ENCODE data around the gene TFDP2.

- TF ChIP-seq CTCF (IDR thresholded peaks at IDR 0.05; ENCODE audit: control extremely low read depth in 1 of 3, insufficient read depth in 1 of 3, low read depth in 1 of 3, low read length in 3 of 3): no peak
- TF ChIP-seq SIX5 (IDR thresholded peaks at IDR 0.05; ENCODE audit: low read depth, low read length): no peak
- TF ChIP-seq ZNF274 (IDR thresholded peaks at IDR 0.05; ENCODE audit: borderline replicate concordance, extremely low read depth, low read length): no peak
- TF ChIP-seq BACH1 (IDR thresholded peaks at IDR 0.05; ENCODE audit: low read length): no peak
- TF ChIP-seq SP2 (IDR thresholded peaks at IDR 0.05; ENCODE audit: low read length): no peak
- TF ChIP-seq JUN (IDR thresholded peaks at IDR 0.05; ENCODE audit: low read depth, low read length): no peak
- TF ChIP-seq PHF8 (conservative IDR thresholded peaks at IDR 0.05; ENCODE audit: low read depth, low read length): no peak
- TF ChIP-seq RBBP5 (IDR thresholded peaks at IDR 0.05; ENCODE audit: borderline replicate concordance, low read depth, low read length): no peak
- TF ChIP-seq SIN3A (conservative IDR thresholded peaks at IDR 0.05 in 1 of 2, IDR thresholded peaks at IDR 0.05 in 1 of 2; ENCODE audit: low read depth in 1 of 2, low read length in 2 of 2): no peak
- TF ChIP-seq USF2 (IDR thresholded peaks at IDR 0.05; ENCODE audit: low read length): no peak
- TF ChIP-seq POLR2AphosphoS5 (IDR thresholded peaks at IDR 0.05; ENCODE audit: low read depth, low read length): no peak
- no peak for TF ChIP-seq EZH2 (IDR thresholded peaks at IDR 0.05; ENCODE audit: low read depth, low read length, severe bottlenecking)
- no peak for TF ChIP-seq CREB1 (IDR thresholded peaks at IDR 0.05)
- TF ChIP-seq MAX (IDR thresholded peaks at IDR 0.05): no peak
These were observed 196.7 kb downstream of the TFDP2 start for GRCh38 chr3:141952611-141953010.

Measured in H1 (cell line).